Esophagus mucosa (tissue), 1 donor: ENCODE data around the gene FAM20B. TPM values are rescaled to one million over a fixed set of nuclear protein-coding genes. Genes with fewer than 3 reads are reported as not detected.

Source experiments
- ATAC-seq: fragments of 200-7000 bp; cut with Tn5 transposase; one replicate; pipeline ENCODE4 v1.9.1; 2020
- total RNA-seq: library from RNA; stranded (reverse); gene quantifications from one replicate; pipeline ENCODE4 v1.2.4, GENCODE V29; 2023
- donor health status: DM: yes; HTN: yes; CAD: no.

The FAM20B gene
- total RNA-seq, 1 donor from 2014 or later: 18.2 TPM

GRCh38 chr1:179095377-179095776 lies 69.7 kb downstream of the FAM20B start:
- ATAC-seq: no peak

GRCh38 chr1:179095924-179096323 lies 70.2 kb downstream of the FAM20B start:
- no peak for ATAC-seq

GRCh38 chr1:179099891-179100290 lies 74.2 kb downstream of the FAM20B start:
- no peak for ATAC-seq

- ATAC-seq: no peak
Observed at GRCh38 chr1:179101566-179101965, 75.9 kb downstream of the FAM20B start.

- no peak for ATAC-seq
Observed at GRCh38 chr1:179103999-179104398, 78.3 kb downstream of the FAM20B start.

GRCh38 chr1:179104611-179105250 lies 79.0 kb downstream of the FAM20B start:
- ATAC-seq: no peak

GRCh38 chr1:179105393-179105792 lies 79.7 kb downstream of the FAM20B start:
- peak; percentile 84 for ATAC-seq

- ATAC-seq: no peak
Observed at GRCh38 chr1:179107706-179108629, 82.3 kb downstream of the FAM20B start.

- ATAC-seq: no peak
Observed at GRCh38 chr1:179108644-179109043, 83.0 kb downstream of the FAM20B start.

GRCh38 chr1:179115181-179115580 lies 89.5 kb downstream of the FAM20B start:
- no peak for ATAC-seq

- no peak for ATAC-seq
Observed at GRCh38 chr1:179119513-179119912, 93.8 kb downstream of the FAM20B start.

GRCh38 chr1:179120736-179121135 lies 95.0 kb downstream of the FAM20B start:
- no peak for ATAC-seq

GRCh38 chr1:179121159-179121938 lies 95.7 kb downstream of the FAM20B start:
- ATAC-seq: no peak

- ATAC-seq: no peak
Observed at GRCh38 chr1:179124873-179125272, 99.2 kb downstream of the FAM20B start.

Other genes with a start within 250 kb of the FAM20B start
- 4.1 TPM for gene ANGPTL1, start 154.8 kb upstream of the FAM20B start, total RNA-seq
- 13.4 TPM for gene TOR3A, start 56.2 kb downstream of the FAM20B start, total RNA-seq
- 6.2 TPM for gene ABL2, start 203.8 kb downstream of the FAM20B start, total RNA-seq